PC-3 (cell line): ENCODE results near the gene VPS52. TPM values are rescaled to one million over a fixed set of nuclear protein-coding genes. Genes with fewer than 3 reads are reported as not detected.

Experiments used
- ATAC-seq: fragments of 200-7000 bp; cut with Tn5 transposase; 2 replicates; pipeline ENCODE4 v1.9.1; 2020; ENCODE audit warnings: mild to moderate bottlenecking, moderate library complexity
- BruUV-seq: library from RNA; stranded (reverse); fragments of 400-500 nt; replicated peaks from 2 replicates; lab custom pipeline; 2021; lab: Mats Ljungman, UMichigan
- CTCF ChIA-PET: fragments of 300-600 bp; sonication (Branson Sonifier 250); formaldehyde crosslinking; loops from one replicate; lab custom pipeline; 2022; ENCODE audit warnings: antibody characterized with exemption; lab: Charles Lee
- POLR2A ChIA-PET: fragments of 300-600 bp; sonication (Branson Sonifier 250); formaldehyde crosslinking; loops from one replicate; lab custom pipeline; 2022; ENCODE audit warnings: antibody characterized with exemption; ENCODE audit not compliant: unreplicated experiment; lab: Charles Lee
- DNase-seq: peaks from one replicate; pipeline ENCODE4 v3.0.0-alpha.2; 2015
- H2AFZ ChIP-seq: fragments of 300-600 bp; sonication (generic); 2 replicates; pipeline ENCODE4 v1.6.0; 2016; ENCODE audit warnings: antibody characterized with exemption, low read length
- H3F3A ChIP-seq: fragments of 300-600 bp; sonication (generic); one replicate; pipeline ENCODE4 v1.6.0; 2017; ENCODE audit warnings: antibody characterized with exemption, low read length, control low read depth, mild to moderate bottlenecking; ENCODE audit not compliant: unreplicated experiment
- H3K27ac ChIP-seq: fragments of 300-600 bp; sonication (generic); 2 replicates; pipeline ENCODE4 v1.5.1; 2016; ENCODE audit warnings: mild to moderate bottlenecking, low read length
- H3K27me3 ChIP-seq: fragments of 300-600 bp; sonication (generic); 2 replicates; pipeline ENCODE4 v1.6.1; 2016; ENCODE audit warnings: low read length, mixed read lengths
- H3K36me3 ChIP-seq: fragments of 300-600 bp; sonication (generic); 2 replicates; pipeline ENCODE4 v1.6.1; 2016; ENCODE audit warnings: low read depth, mixed run types, low read length, mixed read lengths
- H3K4me1 ChIP-seq: fragments of 300-600 bp; sonication (generic); 2 replicates; pipeline ENCODE4 v1.5.1; 2016; ENCODE audit warnings: low read length; ENCODE audit not compliant: insufficient read depth
- H3K4me2 ChIP-seq: fragments of 300-600 bp; sonication (generic); 2 replicates; pipeline ENCODE4 v1.6.0; 2016; ENCODE audit warnings: low read length
- H3K4me3 ChIP-seq: fragments of 300-600 bp; sonication (generic); 2 replicates; pipeline ENCODE4 v1.5.1; 2016; ENCODE audit warnings: mild to moderate bottlenecking, low read length, mixed read lengths
- H3K79me2 ChIP-seq: fragments of 300-600 bp; sonication (generic); 2 replicates; pipeline ENCODE4 v1.6.1; 2017; ENCODE audit warnings: low read length, mixed read lengths
- H3K9ac ChIP-seq: fragments of 300-600 bp; sonication (generic); 2 replicates; pipeline ENCODE4 v1.6.0; 2016; ENCODE audit warnings: mild to moderate bottlenecking, low read length
- H3K9me2 ChIP-seq: fragments of 300-600 bp; sonication (generic); replicated peaks from 2 replicates; pipeline ENCODE4 v1.6.1; 2016; ENCODE audit warnings: mixed run types, low read length, mixed read lengths
- H3K9me3 ChIP-seq: fragments of 300-600 bp; sonication (generic); 2 replicates; pipeline ENCODE4 v1.6.1; 2016; ENCODE audit warnings: low read length, mixed read lengths
- H4K20me1 ChIP-seq: fragments of 300-600 bp; sonication (generic); 2 replicates; pipeline ENCODE4 v1.6.1; 2016; ENCODE audit warnings: low read length, mixed read lengths
- CTCF ChIP-seq: fragments of 300-600 bp; sonication (generic); conservative IDR thresholded peaks from 2 replicates; pipeline ENCODE4 v1.5.1; 2017; ENCODE audit warnings: antibody characterized with exemption, low read depth, mild to moderate bottlenecking, low read length
- EZH2 ChIP-seq: fragments of 300-600 bp; sonication (generic); IDR thresholded peaks from one replicate; pipeline ENCODE4 v1.6.1; 2017; ENCODE audit warnings: antibody characterized with exemption, mild to moderate bottlenecking, low read length; ENCODE audit not compliant: unreplicated experiment
- EZH2phosphoT487 ChIP-seq: fragments of 300-600 bp; sonication (generic); IDR thresholded peaks from 2 replicates; pipeline ENCODE4 v1.6.1; 2018; ENCODE audit warnings: mild to moderate bottlenecking, antibody characterized with exemption, low read length, borderline replicate concordance
- intact Hi-C: fragments of 100-400 bp; cut with micrococcal nuclease; formaldehyde crosslinking; loops from 2 replicates; pipeline ENCODE4 v1.9.0; 2023
- total RNA-seq: library from RNA; depleted of rRNA; stranded (reverse); fragments of >200 nt; gene quantifications from 2 replicates; pipeline ENCODE4 v1.2.3, GENCODE V29; 2014

The VPS52 gene
- total RNA-seq, 1 experiment from 2014 or later: 33.7 TPM

- no peak for DNase-seq
- CTCF ChIA-PET: no interaction called here
- 0 out of 2 replicates have a peak, but pooled peaks cover 3% of the 10 kb centered on the region for H3K27me3 ChIP-seq
- H3K27ac ChIP-seq: no peak overlapping the region
- TF ChIP-seq EZH2: no peak
- TF ChIP-seq CTCF: no peak
- TF ChIP-seq EZH2phosphoT487: no peak
- no peaks in the 10 kb centered on the region for H3F3A ChIP-seq
- H3K79me2 ChIP-seq: no peaks in the 10 kb centered on the region
- POLR2A ChIA-PET: no interaction called here
- no peaks in the 10 kb centered on the region for H3K9me2 ChIP-seq
- intact Hi-C loops: no loop called here
- no peak overlapping the region for H2AFZ ChIP-seq
- H3K4me2 ChIP-seq: no peak overlapping the region
- no peaks in the 10 kb centered on the region for H4K20me1 ChIP-seq
- ATAC-seq: no peak
- no peak overlapping the region for H3K4me3 ChIP-seq
- no peaks in the 10 kb centered on the region for H3K9me3 ChIP-seq
- no peaks in the 10 kb centered on the region for H3K36me3 ChIP-seq
- H3K4me1 ChIP-seq: no peaks in the 10 kb centered on the region
- BruUV-seq: no TSS peak
- H3K9ac ChIP-seq: no peak overlapping the region
These were observed 54.4 kb downstream of the VPS52 start for GRCh38 chr6:33217246-33217645.

DNA sequence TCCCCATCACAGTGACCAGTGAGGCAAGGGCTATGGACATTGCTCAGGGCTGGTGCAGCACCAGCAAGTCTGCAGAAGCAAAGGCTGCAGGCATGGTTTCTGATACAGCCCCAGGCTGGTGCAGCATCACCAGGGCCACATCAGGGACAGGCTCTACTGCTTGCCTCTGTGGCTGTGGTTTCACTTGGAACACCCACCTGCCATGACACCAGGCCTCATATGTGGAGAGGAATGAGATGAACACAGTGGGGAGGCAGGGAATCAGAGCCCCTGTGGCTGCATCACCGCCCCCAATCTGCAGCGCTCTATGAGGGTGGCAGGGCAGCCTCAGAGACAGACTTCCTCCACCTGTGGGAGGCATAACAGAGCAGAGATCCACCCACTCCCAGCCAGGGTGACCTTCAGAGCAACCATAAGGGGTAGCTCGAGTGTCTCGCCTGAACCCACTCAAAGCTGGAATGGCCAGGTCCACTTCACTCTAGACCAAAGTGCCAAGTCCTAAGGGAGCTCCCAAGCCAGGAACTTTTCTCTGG lies 55.5 kb downstream of the VPS52 start:
- H2AFZ ChIP-seq: no peak overlapping the region
- no peak overlapping the region for H3K9ac ChIP-seq
- H3K27ac ChIP-seq: no peak overlapping the region
- H3K4me3 ChIP-seq: no peak overlapping the region
- CTCF ChIA-PET: no interaction called here
- BruUV-seq: no TSS peak
- no peak for TF ChIP-seq EZH2
- no peak for TF ChIP-seq CTCF
- TF ChIP-seq EZH2phosphoT487: no peak
- ATAC-seq: no peak
- no peaks in the 10 kb centered on the region for H3K9me3 ChIP-seq
- H3K4me2 ChIP-seq: no peak overlapping the region
- no peaks in the 10 kb centered on the region for H3K36me3 ChIP-seq
- H3K79me2 ChIP-seq: no peaks in the 10 kb centered on the region
- no peaks in the 10 kb centered on the region for H3F3A ChIP-seq
- H4K20me1 ChIP-seq: no peaks in the 10 kb centered on the region
- intact Hi-C loops: no loop called here
- H3K9me2 ChIP-seq: no peaks in the 10 kb centered on the region
- POLR2A ChIA-PET: interaction anchor here (0.5 kb wide), 1 partner anchor 16 kb away, joined by 3 read pairs; no protein-coding TSS in a partner anchor
- no peaks in the 10 kb centered on the region for H3K27me3 ChIP-seq
- H3K4me1 ChIP-seq: no peaks in the 10 kb centered on the region
- DNase-seq: no peak

DNA sequence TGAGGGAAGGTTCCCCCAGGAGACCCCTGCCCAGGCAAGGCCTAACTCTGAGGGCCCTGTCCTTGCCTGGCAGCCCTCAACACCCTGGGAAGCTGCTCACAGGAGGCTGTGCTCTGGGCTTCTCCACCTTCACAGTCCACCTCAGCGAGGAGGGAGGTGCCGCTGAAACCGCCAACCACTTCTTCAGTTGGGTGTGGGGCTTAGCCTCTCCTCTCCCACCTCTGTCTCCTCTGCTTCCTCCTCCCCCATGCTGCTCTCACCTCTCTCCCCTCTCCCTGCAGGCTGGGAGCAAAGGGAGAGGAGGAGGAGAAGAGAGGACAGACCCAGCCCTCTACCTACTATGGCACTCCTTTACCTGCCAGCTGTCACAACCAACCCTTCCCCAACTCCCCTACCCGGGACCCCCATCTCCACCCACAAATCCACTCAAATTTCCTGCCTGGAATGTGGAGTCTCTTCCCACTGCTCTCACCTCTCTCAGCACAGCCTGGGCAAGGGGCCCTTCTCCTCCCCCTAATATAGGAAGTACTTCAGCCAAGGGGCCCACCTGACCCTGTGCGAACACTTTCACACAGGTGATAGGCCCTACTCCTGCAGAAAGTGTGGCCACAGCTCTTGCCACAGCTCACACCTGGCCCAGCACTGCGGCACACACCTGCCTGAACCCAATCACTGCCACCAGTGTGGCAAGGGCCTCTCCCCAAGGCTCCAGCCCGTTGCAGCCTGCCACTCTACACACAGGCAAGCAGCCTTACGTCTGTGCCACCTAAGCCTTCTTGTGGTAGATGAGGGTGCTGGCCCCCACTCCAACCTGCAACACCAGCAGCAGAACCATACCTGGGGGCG lies 56.2 kb downstream of the VPS52 start:
- ChIA-PET CTCF (no interaction called here), POLR2A (no interaction called here)
- Histone ChIP-seq H2AFZ (no peak overlapping the region), H3K4me2 (no peak overlapping the region), H3K27ac (no peak overlapping the region), H3F3A (no peaks in the 10 kb centered on the region), H3K9ac (no peak overlapping the region), H3K9me3 (no peaks in the 10 kb centered on the region), H3K79me2 (no peaks in the 10 kb centered on the region), H3K9me2 (no peaks in the 10 kb centered on the region), H3K36me3 (no peaks in the 10 kb centered on the region), H3K4me1 (no peaks in the 10 kb centered on the region), H3K27me3 (no peaks in the 10 kb centered on the region), H4K20me1 (no peaks in the 10 kb centered on the region), H3K4me3 (no peak overlapping the region)
- DNase-seq (no peak), ATAC-seq (no peak)
- no TSS peak for BruUV-seq
- TF ChIP-seq EZH2 (no peak), CTCF (no peak), EZH2phosphoT487 (no peak)
- intact Hi-C loops: no loop called here
